SHP77 treated with DMSO at 0.1 percent for 48 hours (cell line): Measurements from ENCODE around the gene GIPC1.

Experiments
- DNase-seq: peaks from one replicate; lab custom pipeline; 2025; lab: John Stamatoyannopoulos, UW

The GIPC1 gene

DNA sequence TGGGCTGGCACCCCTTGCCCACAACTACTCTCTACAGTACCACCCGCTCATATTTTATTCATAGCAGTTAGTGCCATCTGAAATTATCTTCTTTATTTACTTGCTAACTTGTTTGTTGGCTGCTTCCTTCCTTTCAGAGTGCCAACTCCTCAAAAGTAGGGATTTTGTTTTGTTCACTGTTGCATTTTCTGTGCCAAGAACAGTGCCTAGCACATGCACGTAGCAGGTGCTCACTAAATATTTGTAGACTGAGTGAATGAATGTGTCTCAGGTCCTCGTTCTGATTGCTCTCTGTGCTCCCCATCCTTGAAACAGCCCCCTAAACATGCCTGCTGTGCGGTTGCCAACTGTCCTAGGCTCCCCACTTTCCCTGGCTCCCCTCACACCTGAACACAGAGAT is 1.5 kb downstream of the GIPC1 start:
- no peak for DNase-seq

DNA sequence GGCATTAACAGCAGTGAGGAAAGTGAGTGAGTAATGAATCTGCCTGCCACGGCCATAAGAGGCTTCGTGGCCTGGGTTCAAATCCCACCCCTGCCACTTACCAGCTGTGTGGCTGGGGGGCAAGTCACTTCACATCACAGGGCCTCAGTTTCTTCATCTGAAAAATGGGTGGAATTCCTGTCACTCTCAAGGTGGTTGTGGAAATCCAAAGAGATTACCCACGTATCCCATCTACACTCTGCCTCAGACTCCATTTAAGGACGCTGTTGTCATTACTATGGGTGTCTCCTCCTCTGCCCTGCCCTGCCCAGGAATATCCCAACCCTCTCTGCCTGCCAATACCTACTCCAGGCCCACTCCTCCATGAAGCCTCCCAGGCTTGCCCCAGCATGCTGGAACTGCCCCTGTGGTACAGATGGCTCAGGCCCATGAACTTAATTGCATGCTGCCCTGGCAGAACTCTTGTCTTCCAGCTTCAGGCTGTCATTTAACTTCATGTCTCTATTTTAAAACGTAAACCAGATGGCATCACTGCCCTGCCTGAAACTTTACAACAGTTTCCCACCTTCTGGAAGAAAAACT is 3.1 kb downstream of the GIPC1 start:
- no peak for DNase-seq

DNA sequence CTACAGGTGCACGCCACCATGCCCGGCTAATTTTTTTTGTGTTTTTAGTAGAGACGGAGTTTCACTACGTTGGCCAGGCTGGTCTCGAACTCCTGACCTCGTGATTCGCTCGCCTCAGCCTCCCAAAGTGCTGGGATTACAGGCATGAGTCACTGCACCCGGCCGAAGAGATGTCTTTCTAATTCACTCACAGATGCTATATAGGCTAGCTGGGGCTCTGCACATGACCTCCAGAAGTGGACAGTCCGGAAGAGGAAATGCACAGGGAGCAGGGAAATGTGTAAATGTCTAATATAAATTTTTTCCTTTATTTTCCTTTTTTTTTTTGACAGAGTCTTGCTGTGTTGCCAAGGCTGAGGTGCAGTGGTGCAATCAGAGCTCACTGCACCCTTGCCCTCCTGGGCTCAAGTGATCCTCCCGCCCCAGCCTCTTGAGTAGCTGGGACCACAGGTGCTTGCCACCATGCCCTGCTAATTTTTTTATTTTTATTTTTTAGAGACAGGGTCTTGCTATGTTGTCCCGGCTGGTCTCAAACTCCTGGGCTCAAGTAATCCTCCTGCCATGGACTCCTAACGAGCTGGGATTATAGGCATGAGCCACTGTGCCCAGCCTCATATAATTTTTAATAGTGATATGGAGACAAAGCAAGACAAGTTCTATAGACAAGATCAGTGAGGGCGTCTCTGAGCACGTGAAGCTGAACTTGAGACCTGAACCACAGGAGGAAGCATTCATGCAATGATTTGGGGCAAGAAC is 8.4 kb downstream of the GIPC1 start:
- no peak for DNase-seq

- no peak for DNase-seq
Measured at GRCh38 chr19:14482172-14482941, 13.6 kb downstream of the GIPC1 start.

DNA sequence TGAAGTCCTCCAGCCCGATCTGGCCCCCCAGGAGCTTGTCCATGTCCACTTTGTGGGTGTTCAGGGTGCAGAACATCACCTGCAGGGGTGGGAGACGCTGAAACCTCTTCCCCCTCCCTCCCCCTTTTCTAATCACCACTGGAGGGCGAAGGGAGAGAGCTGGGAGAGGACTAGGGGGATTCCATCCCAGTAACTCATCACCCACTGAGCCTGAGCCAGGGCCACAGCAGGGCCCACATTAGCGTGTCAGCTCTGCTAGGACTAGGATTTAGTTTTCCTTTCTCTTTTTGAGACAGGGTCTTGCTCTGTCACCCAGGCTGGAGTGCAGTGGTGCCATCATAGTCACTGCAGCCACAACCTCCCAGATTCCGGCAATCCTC is 15.2 kb downstream of the GIPC1 start:
- no peak for DNase-seq

GRCh38 chr19:14479975-14480699 is 15.8 kb downstream of the GIPC1 start:
- DNase-seq: no peak

- DNase-seq: no peak
Measured at GRCh38 chr19:14479309-14479974, 16.5 kb downstream of the GIPC1 start.

- no peak for DNase-seq
Measured at GRCh38 chr19:14478113-14478545, 17.8 kb downstream of the GIPC1 start.

DNA sequence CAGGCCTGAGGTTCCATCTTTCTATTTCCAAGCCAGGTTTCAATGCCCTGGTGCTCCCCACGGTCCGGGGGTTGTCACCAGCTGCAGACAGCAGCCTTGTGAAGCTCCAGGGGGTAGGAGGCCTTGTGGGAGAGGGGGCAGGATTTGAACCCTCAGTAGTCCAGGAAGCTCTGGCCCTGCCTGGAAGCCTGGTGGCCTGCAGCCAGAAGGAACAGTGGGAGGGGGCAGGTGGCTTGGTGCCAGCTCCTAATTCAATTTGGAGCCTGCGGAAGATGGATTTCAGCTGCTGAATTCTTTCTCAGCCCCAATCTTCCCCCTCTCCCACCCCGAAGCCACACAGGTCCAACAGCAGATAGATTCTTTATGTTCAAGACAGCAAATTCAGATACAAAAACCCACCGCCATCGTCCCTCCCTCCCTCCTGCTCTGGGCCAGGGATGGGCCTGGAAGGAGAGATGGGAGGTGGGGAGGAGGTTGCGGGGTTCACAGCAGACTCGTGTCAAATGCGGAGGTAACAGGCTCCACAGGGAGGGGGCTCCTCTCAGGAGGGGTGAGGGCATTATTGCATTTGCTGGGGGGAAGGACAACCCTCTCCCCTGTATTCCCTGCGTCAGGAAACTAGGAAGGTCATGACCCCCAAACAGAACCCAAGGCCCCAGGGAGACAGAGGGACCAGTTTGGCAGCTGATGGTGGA is 18.4 kb downstream of the GIPC1 start:
- no peak for DNase-seq

- DNase-seq: no peak
Measured at GRCh38 chr19:14476673-14477401, 19.1 kb downstream of the GIPC1 start.

- DNase-seq: no peak
Measured at GRCh38 chr19:14476327-14476672, 19.6 kb downstream of the GIPC1 start.

GRCh38 chr19:14475251-14476073 is 20.5 kb downstream of the GIPC1 start, which contains the start of gene PTGER1:
Gene PTGER1, minus strand, starts transcription at chr19:14475354. Its CDS starts 1,034 bp downstream, at chr19:14474320.
- no peak for DNase-seq

- DNase-seq: no peak
Measured at GRCh38 chr19:14474827-14475226, 21.1 kb downstream of the GIPC1 start.

DNA sequence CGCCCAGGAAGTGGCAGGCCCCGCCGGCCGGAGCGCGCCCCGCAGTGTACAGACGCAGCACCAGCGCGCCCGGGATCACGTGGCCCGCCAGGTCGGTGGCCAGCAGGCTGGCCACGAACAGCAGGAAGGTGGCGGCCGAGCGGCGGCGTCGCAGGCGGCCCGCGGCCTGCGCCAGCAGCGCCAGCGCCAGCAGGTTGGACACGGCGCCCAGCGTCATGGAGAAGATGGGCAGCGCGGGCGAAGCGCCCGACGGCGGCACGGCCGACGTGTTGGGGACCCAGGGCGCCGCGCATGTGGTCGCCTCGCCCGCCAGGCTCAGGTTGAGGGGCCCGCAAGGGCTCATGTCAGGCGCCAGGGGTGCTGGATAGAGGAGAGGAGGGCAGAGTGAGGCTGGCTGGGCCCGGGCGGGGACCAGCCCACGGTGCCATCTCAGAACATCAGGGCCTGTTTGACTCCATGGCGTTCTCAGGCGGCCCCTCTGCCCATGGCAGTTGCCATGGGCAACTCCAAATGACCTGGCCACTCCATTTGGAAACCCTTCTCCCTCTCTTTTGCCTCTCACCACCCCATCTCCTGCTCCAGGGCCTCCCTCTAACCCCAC is 21.8 kb downstream of the GIPC1 start:
- DNase-seq: no peak

- no peak for DNase-seq
Measured at GRCh38 chr19:14473073-14473977, 22.6 kb downstream of the GIPC1 start.

GRCh38 chr19:14472202-14472938 is 23.6 kb downstream of the GIPC1 start:
- no peak for DNase-seq

GRCh38 chr19:14471436-14472187 is 24.3 kb downstream of the GIPC1 start:
- no peak for DNase-seq
